Activated T-helper 1 cell treated with anti-CD3 and anti-CD28 coated beads, Interleukin-2, amount 50 U/mL, for 16 hours (primary cell): ENCODE results near the gene YWHAE.
"Not testable (repeated sequence)": the region's sequence is repeated elsewhere in the genome, so short reads cannot be mapped to it uniquely, and the experiment has no call there.

Experiments
- DNase-seq, 2 donors: peaks; one replicate each; pipeline ENCODE4 v3.0.0-alpha.2; 2020; ENCODE audit warnings: low read depth in 1 of 2, low spot score in 1 of 2

YWHAE gene

DNA sequence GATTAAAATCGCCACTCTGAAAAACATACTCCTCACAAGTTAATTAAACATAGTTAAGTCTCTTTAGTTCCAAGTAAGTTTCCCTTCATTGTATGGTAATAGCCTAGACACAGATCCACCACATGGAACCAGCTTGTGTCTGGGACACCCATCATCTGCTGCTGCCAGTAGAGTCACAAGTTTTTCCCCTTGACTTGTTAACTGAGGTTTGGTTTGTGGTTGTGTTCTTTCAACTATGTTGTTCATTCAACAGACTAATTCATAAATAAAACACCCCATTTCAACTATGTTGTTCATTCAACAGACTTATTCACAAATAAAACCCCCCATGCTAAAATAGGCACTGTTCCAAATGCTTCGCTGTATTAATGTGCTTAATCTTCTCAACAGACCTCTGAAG lies 24.4 kb downstream of the YWHAE start:
- DNase-seq: no peak

DNA sequence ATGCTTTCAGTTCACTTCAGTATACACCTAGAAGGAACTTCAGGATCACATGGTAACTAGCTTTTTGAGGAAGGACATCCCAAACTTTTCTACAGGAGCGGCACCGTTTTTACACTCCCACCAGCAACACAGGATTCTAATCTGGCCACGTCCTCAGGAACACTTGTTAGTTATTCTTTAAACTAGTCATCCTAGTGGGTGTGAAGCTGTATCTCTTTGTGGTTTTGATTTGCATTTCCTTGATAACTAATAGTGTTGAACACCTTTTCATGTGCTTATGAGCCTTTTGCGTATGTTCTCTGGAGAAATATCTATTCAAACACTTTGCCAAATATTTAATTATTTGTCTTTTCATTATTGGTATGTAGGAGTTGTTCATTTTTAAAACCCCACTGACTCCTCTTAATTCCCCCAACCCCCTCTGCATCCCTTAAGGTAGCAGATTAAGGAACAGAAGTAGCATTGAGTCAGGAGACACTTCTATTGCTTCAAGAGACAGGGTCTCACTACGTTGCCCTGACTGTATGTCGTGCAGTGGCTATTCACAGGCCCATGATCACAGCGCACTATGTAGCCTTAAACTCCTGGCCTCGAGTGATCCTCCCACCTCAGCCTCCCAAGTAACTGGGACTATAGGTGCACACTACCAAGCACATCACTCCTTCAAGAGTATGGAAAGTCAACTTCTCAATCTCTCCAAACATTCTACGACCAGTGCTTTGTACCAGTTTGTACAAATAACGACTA lies 25.4 kb downstream of the YWHAE start:
- no peak for DNase-seq

DNA sequence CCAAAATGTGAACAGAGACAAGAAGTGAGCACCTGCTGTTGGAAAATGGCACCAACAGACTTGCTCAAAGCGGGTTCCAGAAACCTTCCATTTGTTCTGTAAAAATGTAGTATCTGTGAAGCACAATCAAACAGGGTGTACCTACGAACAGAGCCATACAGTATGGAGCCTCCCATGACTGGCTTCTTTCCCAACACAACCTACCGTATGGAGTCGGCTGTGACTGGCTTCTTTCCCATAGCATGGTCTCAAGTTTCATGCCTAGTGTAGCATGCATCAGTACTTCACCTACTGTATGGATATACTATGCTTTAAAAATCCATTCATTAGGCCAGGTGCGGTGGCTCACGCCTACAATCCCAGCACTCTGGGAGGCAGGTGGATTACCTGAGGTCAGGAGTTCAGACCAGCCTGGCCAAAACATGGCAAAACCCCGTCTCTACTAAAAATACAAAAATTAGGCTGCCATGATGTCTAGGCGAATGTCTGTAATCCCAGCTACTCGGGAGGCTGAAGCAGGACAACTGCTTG lies 26.2 kb downstream of the YWHAE start:
- DNase-seq: no peak

DNA sequence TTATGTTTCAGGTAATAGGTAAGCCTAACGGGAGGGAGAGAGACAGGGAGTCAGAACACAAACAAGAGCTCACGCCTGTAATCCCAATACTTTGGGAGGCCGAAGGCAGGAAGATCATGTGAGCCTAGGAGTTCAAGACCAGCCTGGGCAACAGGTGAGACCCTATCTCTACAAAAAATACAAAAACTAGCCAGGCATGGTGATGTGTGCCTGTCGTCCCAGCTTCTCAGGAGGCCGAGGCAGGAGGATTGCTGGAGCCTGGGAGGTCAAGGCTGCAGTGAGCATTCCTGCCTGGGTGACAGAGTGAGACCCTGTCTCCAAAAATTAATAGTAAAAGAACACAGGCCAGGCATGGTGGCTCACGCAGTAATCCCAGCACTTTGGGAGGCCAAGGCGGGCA lies 27.4 kb downstream of the YWHAE start:
- DNase-seq: no peak

DNA sequence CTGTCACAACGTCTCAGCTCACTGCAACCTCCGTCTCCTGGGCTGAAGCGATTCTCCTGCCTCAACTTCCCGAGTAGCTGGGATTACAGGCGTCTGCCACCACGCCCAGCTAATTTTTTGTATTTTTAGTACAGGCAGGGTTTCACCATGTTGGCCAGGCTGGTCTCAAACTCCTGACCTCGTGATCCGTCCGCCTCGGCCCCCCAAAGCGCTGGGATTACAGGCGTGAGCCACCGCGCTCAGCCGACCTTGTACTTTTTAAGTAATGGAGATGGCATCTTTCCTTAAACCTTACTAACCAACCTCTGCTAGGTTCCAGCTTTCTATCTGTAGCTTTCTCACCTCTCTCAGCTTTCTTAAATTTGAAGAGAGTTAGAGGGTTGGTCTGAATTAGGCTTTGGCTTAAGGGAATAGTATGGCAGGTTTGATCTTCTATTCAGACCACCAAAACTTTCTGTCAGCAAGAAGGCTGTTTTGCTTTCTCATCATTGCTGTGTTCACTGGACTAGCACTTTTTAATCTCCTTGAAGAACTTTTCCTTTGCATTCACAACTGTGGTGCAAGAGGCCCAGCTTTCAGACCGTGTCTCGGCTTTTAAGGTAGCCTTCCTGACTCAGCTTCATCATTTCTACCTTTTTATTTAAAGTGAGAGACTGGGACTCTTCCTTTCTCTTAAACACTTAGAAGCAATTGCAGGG lies 28.0 kb downstream of the YWHAE start:
- DNase-seq: no peak

DNA sequence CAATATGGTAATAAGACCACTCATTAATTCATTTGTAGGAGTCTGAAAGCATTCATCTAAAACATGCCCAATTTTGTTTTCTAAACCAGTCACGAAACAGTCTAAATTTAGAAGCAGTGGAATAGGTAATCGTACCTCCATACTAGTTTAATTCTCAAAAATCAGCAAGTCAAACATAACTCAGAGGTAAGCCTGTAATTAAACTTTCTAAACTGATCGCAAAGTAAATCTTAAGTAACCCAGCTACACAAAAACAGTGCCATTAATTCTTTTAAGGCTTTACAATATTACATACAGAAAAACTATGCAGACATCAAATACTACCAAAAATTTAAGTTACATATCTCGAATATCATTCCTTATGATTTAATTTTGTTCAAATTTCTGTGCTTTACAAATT lies 31.4 kb downstream of the YWHAE start:
- DNase-seq: no peak

DNA sequence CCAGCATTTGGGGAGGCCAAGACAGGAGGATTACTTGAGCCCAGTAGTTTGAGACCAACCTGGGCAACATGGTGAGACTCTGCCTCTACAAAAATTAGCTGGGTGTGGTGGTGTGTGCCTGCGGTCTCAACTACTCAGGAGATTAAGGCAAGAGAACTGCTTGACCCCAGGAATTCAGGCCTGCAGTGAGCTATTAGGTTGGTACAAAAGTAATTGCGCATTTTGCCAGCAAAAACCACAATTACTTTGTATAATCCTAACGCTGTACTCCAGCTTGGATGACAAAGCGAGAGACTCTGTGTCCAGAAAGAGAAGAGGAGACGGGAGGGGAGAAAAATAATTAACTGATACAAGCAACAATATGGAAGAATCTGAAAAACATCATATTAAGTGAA lies 32.7 kb downstream of the YWHAE start:
- no peak for DNase-seq

DNA sequence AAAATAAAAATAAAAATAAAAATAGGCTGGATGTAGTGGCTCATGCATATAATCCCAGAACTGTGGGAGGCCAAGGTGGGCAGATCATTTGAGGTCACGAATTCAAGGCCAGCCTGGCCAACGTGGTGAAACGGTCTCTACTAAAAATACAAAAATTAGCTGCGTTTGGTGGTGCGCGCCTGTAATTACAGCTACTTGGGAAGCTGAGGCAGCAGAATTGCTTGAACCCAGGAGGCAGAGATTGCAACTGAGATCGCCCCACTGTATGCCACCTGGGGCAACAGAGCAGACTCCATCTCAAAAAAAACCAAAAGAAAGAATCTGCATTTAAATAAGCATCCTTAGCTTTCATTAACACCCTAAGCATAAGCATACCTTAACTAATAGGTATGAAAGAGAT lies 33.8 kb downstream of the YWHAE start:
- DNase-seq: no peak

DNA sequence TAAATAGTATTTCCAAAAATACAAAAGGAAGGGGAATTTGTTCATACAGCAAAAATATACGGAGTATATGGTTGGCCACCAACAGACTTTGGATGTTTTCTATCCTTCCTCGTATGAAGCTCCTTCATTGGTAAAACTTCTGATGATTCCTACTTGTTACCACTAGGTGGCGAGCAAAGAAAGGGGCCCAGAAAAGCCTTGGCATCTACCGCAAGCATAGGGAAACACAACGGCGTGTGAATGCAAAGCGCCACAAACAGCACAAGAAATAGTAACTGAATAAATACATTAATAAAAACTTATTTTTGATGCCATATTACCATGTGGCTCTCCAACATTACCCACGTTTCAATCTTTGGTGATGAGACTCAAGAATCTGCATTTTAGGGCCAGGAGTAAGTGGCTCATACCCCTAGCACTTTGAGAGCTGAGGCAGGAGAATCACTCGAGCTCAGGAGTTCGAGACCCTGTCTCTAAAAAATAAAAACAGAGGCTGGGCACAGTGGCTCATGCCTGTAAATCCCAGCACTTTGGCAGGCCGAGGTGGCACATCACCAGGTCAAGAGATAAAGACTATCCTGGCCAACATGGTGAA lies 34.5 kb downstream of the YWHAE start:
- DNase-seq: peak; percentile 14 to 27

DNA sequence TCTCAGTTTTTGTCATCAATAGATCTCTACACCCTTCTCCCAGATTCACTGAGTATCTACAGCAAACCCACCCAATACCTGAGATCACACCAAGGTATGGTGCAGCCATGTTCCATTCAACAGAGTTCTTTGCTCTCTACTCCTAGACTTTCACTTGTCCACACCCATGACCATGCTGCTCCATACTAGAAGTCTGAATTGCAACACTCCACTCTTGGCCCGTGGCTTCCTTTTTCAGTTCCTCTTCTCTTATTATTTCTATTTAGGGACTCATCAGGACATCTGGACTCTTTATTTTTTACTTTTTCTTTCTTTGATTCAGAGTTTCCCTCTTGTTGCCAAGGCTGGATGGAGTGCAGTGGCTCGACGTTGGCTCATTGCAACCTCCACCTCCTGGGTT lies 37.1 kb downstream of the YWHAE start:
- no peak for DNase-seq

DNA sequence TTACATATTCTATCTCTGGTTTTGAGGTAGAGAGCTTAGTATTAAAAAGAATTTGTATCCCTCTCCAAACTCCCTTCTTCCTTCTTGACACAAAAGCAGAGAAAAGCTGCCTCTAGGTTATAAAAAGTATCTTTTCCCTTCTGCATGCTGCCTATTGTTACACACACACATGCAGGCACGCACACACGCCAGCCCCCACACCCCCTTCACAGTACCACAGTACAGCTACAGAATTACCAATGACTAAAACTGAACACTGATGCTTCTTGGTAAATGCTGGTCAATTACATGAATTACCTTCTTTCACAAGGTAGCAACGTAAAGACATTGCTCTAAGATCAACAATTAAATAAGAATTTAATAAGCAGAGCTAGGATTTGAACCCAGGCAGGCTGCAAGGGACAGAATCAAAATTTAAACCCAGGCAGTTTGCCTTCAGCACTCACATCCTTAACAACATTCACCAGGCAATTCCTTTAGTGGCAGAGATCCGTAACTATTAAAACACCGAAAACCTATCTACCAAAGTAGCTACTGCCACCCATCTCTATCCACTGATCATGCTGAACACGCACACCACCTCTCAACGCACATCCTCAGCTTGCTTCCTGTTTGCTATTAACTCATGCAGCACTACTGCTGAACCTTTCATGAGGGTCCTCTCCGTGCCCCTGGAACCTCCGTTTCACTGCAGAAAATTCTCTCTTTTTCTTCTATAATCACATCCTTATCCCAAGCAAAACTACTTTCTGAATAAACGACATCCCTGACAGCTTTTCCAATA lies 37.8 kb downstream of the YWHAE start:
- DNase-seq: no peak

DNA sequence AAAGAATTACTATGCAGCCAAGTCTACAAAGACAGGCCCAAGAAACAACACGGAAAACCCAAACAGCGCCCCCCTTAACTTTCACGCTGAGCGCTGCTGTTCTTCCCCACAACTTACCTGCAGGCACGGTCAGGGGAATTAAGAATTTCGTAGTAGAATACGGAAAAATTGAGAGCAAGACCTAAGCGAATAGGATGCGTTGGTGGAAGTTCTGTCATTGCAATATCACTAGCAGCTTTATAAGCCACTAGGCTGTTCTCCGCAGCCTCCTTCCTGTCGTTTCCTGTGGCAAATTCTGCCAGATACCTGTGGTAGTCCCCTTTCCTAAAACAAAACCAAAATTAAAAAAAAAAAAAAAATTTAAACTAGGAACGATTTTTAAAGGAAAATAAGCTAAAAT lies 39.0 kb downstream of the YWHAE start:
- no peak for DNase-seq

DNA sequence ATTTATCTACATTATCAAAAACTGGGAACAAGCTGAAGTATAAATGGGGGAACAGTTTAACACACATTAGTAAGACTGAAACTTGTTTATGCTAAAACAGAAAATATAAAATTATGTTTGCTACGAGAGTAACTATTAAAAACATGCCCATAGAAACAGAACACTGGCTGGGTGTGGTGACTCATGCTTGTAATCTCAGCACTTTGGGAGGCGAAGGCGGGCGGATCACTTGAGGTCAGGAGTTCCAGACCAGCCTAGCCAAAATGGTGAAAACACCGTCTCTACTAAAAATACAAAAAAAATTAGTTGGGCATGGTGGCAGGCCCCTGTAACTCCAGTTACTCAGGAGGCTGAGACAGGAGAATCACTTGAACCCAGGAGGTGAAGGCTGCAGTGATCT lies 39.7 kb downstream of the YWHAE start:
- DNase-seq: not testable (repeated sequence)

DNA sequence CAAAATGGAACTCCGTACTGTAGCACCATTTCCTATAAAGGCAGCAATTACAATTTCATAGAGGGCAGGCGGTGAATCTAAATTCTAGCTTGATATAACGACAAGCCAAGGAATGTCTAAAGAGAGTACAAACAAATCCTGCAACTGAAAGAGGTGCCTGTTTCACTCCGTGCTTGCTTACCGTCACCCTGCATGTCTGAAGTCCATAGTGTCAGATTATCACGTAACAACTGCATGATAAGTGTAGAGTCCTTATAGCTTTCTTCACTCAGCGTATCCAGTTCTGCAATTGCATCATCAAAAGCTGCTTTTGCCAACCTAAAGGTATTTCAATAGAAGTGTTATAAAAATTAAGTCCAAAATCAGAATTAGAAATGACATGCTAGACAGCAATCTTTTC lies 46.0 kb downstream of the YWHAE start:
- no peak for DNase-seq

DNA sequence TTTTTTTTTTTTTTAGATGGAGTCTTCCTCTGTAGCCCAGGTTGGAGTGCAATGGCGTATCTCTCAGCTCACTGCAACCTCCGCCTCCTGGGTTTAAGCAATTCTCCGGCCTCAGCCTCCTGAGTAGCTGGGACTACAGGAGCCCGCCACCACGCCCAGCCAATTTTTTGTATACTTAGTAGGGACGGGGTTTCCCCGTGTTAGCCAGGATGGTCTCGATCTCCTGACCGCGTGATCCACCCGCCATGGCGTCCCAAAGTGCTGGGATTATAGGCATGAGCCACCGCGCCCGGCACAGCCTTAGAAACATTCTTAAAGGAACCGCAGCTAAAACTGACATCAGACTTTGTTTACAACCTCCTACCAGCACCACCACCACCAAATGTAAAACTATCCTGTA lies 47.5 kb downstream of the YWHAE start:
- DNase-seq: not testable (repeated sequence)

DNA sequence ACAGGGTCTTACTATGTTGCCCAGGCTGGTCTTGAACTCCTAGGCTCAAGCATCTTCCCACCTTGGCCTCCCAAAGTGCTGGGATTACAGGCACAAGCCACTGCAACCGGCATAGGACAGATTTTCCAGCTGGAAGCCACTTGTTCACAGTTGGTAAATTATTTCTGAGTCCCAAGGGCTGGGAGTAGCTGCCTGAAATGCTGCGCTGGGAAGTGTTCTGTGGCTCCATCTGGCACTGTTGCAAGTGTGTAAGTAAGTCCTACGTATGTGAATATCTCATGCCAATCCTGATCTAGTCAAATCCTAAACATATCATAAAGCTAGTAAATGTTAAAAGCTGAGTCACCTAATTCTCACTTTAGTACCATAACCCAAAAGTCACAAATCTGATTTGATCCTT lies 48.1 kb downstream of the YWHAE start:
- DNase-seq: no peak

DNA sequence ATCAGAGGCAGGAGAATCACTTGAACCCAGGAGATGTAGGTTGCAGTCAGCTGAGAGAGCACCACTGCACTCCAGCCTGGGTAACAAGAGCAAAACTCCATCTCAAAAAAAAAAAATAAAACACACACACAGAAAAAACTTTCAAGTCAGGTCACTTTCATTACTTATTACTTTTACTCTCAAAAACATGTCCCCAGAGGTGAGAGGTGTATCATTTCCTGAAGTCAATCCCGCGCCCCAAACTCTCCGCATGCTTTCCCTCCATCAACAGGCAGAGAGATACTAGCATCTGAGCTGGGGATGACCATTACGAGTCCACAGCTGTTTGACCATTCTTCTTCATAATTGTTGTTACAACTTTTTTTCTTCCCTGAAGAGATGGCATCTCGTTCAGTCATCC lies 48.7 kb downstream of the YWHAE start:
- no peak for DNase-seq

DNA sequence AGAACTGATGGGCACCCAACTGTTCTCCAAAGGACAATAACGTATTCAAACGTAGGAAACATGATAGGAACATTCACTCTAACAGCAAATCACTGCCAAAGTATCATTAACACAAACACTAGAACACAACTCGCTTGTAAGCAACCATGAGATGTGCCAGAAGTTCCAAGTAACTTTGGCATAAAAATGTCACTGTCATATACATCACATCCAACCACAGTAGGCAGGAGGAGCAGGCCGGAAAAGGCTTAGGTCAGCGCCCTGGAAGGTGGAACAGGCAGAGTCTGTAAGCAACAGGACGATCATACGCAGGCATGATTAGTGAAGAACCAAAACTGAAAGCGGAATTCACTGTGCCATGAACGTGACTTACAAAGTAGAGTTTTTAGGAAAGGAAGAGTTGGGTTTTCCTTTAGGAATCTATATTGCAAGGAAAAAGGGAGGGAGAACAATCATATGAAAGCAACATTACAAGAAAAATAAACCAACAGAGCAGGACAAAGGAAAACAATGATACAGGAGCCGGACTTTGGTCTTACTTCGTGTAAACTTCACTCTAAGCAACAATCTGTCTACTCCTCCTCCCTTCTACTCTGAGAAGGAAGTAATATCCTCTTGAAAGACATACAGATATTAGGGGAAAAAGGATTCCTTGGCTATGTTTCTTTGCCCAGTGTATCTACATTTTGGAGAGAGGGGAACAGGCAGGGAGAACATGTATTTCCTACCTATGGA lies 52.3 kb downstream of the YWHAE start:
- no peak for DNase-seq

DNA sequence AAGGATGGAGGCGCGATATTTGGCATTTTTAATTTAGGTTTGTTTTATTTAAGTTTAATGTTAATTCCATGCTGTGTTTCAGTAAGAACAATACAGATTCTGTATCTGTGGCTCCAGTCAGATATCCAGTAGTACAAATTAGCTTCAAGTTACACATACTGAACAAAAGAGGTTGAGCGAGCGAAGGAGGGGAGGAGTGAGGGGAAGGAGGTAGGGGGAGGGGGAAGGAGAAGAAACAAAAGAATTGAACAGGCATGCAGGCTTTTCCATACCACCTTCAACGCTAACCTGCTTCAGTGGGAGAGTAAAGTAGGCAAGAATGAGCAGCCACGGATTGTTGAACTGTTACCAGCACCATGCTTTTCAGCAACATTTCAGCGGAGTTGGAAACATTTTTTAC lies 55.5 kb downstream of the YWHAE start:
- DNase-seq: no peak

DNA sequence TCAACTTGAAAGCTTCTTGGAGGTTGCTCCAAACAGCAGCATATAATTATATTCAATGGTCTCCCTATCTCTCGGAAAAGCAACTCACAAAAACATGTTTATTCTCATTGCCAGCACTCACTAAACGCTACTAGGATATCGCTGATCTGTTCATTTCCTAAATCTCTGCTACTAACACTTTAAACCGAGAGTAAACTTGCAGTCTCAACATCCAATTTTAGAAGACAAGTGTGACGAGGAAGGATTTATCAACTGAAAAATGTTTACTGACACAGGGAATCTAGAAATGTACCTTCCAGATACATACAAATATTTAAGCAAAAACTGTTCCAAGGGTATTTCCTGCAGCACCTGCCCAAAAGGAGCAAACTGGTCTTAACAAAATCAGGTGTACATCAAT lies 56.5 kb downstream of the YWHAE start:
- DNase-seq: no peak

DNA sequence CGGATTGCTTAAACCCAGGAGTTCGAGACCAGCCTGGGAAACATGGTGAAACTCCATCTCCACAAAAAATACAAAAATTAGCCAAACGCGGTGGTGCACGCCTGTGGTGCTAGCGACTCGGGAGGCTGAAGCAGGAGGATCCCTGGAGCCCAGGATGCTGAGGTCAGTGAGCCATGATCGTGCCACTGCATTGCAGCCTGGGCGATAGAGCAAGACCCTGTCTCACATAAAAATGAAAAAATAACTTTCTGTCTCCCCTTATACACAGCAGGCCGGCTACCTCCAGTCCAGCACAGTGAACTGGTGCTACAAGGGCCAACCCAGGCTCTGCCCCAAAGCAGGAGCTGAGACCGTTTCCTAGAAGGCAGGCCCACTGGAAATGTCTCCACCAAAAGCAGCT lies 59.7 kb downstream of the YWHAE start:
- DNase-seq: no peak
